Measurements from ENCODE around the gene NSF. TPM values are rescaled to one million over a fixed set of nuclear protein-coding genes. Genes with fewer than 3 reads are reported as not detected.
"Not testable (repeated sequence)": the region's sequence is repeated elsewhere in the genome, so short reads cannot be mapped to it uniquely, and the experiment has no call there.

The NSF gene
- total RNA-seq, 1 experiment from 2014 or later: 35.9 TPM

GRCh38 chr17:46756081-46756735, 165.7 kb downstream of the NSF start:
- DNase-seq (ENCODE audit: low spot score): no peak
- no peak overlapping the region for H3K4me3 ChIP-seq (ENCODE audit: low read depth, low read length, poor library complexity, severe bottlenecking)
- CTCF ChIA-PET: no interaction called here
- TF ChIP-seq CTCF (conservative IDR thresholded peaks at IDR 0.05; ENCODE audit: low read depth, low read length) (no peak), EZH2 (IDR thresholded peaks at IDR 0.05; ENCODE audit: borderline replicate concordance, low read depth, low read length, poor library complexity, severe bottlenecking) (no peak)
- H3K27me3 ChIP-seq (replicated peaks; ENCODE audit: insufficient read depth, low read depth, low read length, poor library complexity): no peaks in the 10 kb centered on the region
- no peaks in the 10 kb centered on the region for H3K9me3 ChIP-seq (ENCODE audit: low read depth, low read length, poor library complexity, severe bottlenecking)
- POLR2A ChIA-PET (ENCODE audit: low non-redundant PET): no interaction called here
- H3K36me3 ChIP-seq (ENCODE audit: insufficient read depth, low read length, poor library complexity, severe bottlenecking): no peaks in the 10 kb centered on the region
- no TSS peak for BruUV-seq (replicated peaks)
- intact Hi-C loops (cut with micrococcal nuclease; ENCODE audit: unreplicated experiment): no loop called here
- no peaks in the 10 kb centered on the region for H3K4me1 ChIP-seq (ENCODE audit: insufficient read depth, low read length, poor library complexity, severe bottlenecking)
- H3K27ac ChIP-seq (ENCODE audit: low read depth, low read length, poor library complexity, severe bottlenecking): no peak overlapping the region

- no peaks in the 10 kb centered on the region for H3K27me3 ChIP-seq (replicated peaks; ENCODE audit: insufficient read depth, low read depth, low read length, poor library complexity)
- TF ChIP-seq EZH2 (IDR thresholded peaks at IDR 0.05; ENCODE audit: borderline replicate concordance, low read depth, low read length, poor library complexity, severe bottlenecking): no peak
- TF ChIP-seq CTCF (conservative IDR thresholded peaks at IDR 0.05; ENCODE audit: low read depth, low read length): no peak
- no peaks in the 10 kb centered on the region for H3K4me1 ChIP-seq (ENCODE audit: insufficient read depth, low read length, poor library complexity, severe bottlenecking)
- no peaks in the 10 kb centered on the region for H3K36me3 ChIP-seq (ENCODE audit: insufficient read depth, low read length, poor library complexity, severe bottlenecking)
- H3K9me3 ChIP-seq (ENCODE audit: low read depth, low read length, poor library complexity, severe bottlenecking): no peaks in the 10 kb centered on the region
- H3K4me3 ChIP-seq (ENCODE audit: low read depth, low read length, poor library complexity, severe bottlenecking): no peak overlapping the region
- no TSS peak for BruUV-seq (replicated peaks)
- intact Hi-C loops (cut with micrococcal nuclease; ENCODE audit: unreplicated experiment): no loop called here
- ChIA-PET CTCF (no interaction called here), POLR2A (ENCODE audit: low non-redundant PET) (no interaction called here)
- DNase-seq (ENCODE audit: low spot score): no peak
- H3K27ac ChIP-seq (ENCODE audit: low read depth, low read length, poor library complexity, severe bottlenecking): no peak overlapping the region
These were observed 166.4 kb downstream of the NSF start for GRCh38 chr17:46756861-46757260.

GRCh38 chr17:46757588-46757987, 167.1 kb downstream of the NSF start:
- H3K27ac ChIP-seq (ENCODE audit: low read depth, low read length, poor library complexity, severe bottlenecking); H3K4me3 ChIP-seq (ENCODE audit: low read depth, low read length, poor library complexity, severe bottlenecking); CTCF ChIA-PET; H3K4me1 ChIP-seq (ENCODE audit: insufficient read depth, low read length, poor library complexity, severe bottlenecking); H3K9me3 ChIP-seq (ENCODE audit: low read depth, low read length, poor library complexity, severe bottlenecking); H3K27me3 ChIP-seq (replicated peaks; ENCODE audit: insufficient read depth, low read depth, low read length, poor library complexity); POLR2A ChIA-PET (ENCODE audit: low non-redundant PET); BruUV-seq (replicated peaks); DNase-seq (ENCODE audit: low spot score); intact Hi-C loops (cut with micrococcal nuclease; ENCODE audit: unreplicated experiment); H3K36me3 ChIP-seq (ENCODE audit: insufficient read depth, low read length, poor library complexity, severe bottlenecking): not testable (repeated sequence)

GRCh38 chr17:46758614-46759013, 168.1 kb downstream of the NSF start:
- no peak for DNase-seq (ENCODE audit: low spot score)
- Histone ChIP-seq H3K4me3 (ENCODE audit: low read depth, low read length, poor library complexity, severe bottlenecking) (no peak overlapping the region), H3K27ac (ENCODE audit: low read depth, low read length, poor library complexity, severe bottlenecking) (no peak overlapping the region), H3K9me3 (ENCODE audit: low read depth, low read length, poor library complexity, severe bottlenecking) (no peaks in the 10 kb centered on the region), H3K27me3 (replicated peaks; ENCODE audit: insufficient read depth, low read depth, low read length, poor library complexity) (no peaks in the 10 kb centered on the region), H3K36me3 (ENCODE audit: insufficient read depth, low read length, poor library complexity, severe bottlenecking) (no peaks in the 10 kb centered on the region), H3K4me1 (ENCODE audit: insufficient read depth, low read length, poor library complexity, severe bottlenecking) (no peaks in the 10 kb centered on the region)
- ChIA-PET POLR2A (ENCODE audit: low non-redundant PET) (no interaction called here), CTCF (no interaction called here)
- TF ChIP-seq CTCF (conservative IDR thresholded peaks at IDR 0.05; ENCODE audit: low read depth, low read length): no peak
- TF ChIP-seq EZH2 (IDR thresholded peaks at IDR 0.05; ENCODE audit: borderline replicate concordance, low read depth, low read length, poor library complexity, severe bottlenecking): no peak
- intact Hi-C loops (cut with micrococcal nuclease; ENCODE audit: unreplicated experiment): no loop called here
- BruUV-seq (replicated peaks): no TSS peak

Data from A673 (cell line).